ENCODE data around the gene PBRM1.

Gene PBRM1

DNA sequence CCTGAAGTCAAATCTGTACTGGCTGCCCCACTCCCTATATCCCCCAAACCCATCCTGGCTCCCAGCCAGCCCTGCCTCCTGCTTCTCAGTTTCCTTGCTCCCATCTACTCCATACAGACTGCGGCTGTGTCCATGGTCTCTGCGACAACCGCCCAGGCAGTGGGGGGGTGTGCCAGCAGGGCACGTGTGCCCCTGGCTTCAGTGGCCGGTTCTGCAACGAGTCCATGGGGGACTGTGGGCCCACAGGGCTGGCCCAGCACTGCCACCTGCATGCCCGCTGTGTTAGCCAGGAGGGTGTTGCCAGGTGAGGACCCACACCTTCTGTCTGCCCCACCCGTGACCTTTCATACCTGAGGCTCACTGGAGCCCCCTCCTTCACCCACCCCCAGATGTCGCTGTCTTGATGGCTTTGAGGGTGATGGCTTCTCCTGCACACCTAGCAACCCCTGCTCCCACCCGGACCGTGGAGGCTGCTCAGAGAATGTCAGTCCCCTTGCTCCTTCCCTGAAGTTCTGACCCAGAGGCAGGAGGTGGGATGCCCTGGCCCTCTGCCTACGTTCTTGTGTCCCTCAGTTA lies 175.9 kb downstream of the PBRM1 start:
- no peak for DNase-seq (ENCODE audit: low read depth)

DNA sequence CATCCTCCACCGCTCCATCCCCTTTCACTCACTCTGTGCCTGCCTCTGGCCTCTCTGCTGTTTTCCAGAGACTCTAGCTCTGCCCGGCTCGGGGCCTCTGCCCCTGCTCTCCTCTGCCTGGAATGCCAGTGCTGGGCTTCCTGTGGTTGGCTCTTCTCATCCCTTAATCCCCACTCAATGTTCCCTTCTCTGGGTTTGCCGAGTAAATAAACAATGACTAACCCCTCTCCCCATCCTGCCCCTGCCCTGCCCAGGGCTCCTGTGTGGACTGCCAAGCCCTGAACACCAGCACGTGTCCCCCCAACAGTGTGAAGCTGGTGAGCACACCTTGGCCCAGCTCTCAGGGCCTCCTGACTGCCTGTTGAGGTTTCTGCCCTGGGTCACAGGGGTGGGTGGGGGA lies 178.4 kb downstream of the PBRM1 start:
- no peak for DNase-seq (ENCODE audit: low read depth)

DNA sequence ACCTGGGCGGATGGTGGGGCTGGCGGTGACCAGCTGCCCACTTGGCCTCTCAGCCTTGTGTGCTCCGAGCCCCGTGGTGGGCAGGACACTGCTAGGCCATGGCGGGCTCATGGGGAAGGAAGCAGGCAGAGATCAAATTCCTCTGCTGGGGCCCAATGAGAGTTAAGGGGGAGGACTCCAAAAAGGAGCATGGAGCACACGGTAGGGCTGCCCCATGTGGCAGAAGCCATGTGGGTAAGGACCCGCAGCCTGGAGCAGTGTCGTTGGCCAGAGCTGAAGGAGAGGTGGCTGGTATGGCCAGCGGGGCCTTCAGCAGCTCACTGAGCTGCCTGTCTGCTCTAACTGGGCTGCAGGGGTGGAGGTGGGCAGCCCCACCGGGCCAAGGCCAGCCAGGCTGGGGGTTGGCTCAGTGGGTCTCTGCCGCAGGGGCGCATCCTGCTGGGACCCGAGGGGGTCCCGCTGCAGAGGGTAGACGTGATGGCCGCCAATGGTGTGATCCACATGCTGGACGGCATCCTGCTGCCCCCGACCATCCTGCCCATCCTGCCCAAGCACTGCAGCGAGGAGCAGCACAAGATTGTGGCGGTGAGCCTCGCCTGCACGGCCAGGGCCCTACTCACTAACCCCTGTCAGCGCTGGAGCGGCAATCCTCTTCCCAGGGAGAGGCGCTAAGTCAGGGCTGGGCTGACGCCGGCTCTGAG lies 179.3 kb downstream of the PBRM1 start:
- no peak for DNase-seq (ENCODE audit: low read depth)

DNA sequence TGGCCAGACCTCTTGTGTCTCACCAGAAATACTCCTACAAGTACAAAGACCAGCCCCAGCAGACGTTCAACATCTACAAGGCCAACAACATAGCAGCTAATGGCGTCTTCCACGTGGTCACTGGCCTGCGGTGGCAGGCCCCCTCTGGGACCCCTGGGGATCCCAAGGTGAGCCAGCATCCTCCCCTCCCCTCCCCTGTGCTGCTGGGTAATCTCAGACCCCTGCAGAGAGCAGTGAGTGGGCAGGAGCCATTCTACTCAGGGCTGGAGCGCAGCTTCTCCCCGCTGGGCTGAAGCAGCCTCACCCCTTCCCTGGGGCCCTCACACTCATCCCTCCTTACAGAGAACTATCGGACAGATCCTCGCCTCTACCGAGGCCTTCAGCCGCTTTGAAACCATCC lies 180.7 kb downstream of the PBRM1 start:
- DNase-seq (ENCODE audit: low read depth): no peak

DNA sequence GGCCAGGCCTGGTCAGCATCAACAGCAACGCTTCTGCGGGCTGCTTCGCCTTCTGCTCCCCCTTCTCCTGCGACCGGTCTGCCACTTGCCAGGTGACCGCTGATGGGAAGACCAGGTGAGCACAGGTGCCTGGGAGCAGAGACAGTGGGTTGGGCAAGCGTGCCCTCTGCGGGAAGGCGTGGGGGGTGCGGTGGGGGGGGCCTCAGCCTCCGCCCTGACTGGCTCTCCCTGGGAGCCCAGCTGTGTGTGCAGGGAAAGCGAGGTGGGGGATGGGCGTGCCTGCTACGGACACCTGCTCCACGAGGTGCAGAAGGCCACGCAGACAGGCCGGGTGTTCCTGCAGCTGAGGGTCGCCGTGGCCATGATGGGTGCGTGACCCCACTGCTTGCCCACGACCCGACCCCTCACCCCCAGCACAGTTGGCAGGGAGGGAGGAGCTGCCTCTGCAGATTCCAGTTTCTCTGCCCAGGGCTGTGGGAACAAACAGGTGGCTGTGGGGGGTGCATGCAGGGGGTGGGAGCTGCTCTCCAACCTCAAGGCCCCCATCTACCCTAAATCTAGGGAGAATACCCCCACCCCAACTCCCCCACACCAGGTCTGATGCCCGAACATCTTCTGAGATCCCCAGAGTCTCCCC lies 181.8 kb downstream of the PBRM1 start:
- no peak for DNase-seq (ENCODE audit: low read depth)

DNA sequence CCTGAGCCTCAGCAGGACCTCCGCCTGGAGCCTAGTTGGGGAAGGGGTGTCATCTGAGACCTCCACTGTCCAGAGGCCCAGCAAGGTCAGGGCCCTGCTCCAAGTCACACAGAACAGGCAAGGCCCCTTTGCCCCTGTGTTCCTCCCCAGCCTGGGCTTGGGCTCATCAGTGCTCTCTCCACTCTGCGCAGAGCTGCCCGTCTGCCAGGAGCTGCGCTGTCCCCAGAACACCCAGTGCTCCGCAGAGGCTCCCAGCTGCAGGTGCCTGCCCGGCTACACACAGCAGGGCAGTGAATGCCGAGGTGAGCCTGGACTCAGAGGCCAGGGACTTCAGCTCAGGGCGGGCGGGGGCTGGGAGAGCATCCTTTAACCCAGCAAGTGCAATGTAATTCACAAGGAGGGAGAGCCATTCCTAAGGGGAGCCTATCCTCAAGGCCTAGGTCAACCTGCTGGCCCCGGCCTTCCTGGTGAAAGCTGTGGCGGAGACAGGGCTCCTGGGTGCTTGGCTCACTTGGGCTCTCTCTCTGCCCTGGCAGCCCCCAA lies 182.8 kb downstream of the PBRM1 start:
- DNase-seq (ENCODE audit: low read depth): no peak

DNA sequence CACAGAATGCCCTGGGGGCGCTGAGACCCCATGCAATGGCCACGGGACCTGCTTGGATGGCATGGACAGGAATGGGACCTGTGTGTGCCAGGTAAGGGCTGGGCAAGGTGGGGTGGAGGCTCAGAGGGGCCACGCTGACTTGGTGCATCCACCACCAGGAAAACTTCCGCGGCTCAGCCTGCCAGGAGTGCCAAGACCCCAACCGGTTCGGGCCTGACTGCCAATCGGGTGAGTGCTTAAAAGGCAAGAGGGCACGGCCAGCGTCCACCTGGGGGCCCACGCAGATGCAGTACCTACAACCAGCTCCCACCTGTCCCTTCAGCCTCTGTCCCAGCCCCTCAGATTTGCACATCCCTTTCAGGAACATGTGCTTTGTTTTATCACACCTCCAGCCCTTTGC lies 183.7 kb downstream of the PBRM1 start:
- no peak for DNase-seq (ENCODE audit: low read depth)

DNA sequence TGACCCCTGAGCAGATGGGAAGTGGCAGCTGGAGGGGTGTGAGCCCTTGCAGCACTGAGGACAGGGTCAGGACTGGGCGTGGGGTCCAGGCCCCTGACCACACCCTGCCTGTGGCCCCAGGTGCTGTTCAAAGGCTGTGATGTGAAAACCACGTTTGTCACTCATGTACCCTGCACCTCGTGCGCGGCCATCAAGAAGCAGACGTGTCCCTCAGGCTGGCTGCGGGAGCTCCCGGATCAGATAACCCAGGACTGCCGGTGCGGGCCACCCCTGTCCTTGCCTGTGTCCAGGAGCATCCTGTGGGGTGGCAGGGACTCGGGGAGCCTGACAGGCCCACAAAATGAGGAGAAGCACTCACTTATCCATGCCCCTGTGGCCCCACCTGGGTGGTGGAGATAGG lies 184.7 kb downstream of the PBRM1 start:
- no peak for DNase-seq (ENCODE audit: low read depth)

DNA sequence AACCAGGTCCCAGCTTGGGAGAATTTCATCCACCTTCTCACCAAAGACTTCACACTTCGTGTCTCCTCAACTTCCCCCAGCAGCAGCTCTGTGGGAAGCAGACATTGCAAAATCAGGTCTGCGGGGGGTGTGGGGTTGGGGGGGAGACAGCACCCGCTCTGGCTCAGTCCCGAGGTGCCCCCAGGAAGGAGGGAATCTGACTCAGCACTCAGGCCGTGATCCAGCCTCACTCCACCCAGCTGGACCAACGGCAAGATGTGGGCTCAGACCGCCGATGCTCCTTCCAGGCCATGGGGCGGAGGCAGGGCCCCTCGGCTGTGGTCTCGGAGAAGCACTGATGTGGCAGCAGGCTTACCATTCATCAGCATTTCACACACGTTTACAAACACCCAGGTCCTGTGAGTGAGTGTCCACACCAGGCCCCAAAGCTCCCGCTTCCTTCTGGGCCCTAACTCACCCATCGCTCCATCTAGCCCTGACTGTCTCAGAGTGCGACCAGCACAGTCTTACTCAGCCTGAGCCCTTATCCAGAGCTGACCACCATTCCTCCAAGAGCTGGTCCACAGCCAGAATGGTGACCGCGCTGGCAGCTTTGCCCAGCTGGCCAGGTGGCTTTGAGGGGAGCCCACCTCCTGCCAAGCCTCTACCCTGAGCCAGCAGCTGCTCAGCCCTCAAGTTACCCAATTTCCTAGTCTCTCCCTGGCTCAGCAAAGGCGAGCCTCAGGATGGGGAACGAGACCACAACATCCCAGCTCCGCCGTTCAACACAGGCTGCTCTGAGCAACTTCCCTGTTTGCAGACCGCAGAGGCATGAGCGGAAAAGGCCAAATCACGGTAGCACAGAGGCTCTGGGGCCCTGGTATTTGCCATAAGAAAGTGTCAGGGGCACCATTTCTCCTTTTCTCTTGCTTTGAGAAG lies 187.3 kb downstream of the PBRM1 start:
- no peak for DNase-seq (ENCODE audit: low read depth)

DNA sequence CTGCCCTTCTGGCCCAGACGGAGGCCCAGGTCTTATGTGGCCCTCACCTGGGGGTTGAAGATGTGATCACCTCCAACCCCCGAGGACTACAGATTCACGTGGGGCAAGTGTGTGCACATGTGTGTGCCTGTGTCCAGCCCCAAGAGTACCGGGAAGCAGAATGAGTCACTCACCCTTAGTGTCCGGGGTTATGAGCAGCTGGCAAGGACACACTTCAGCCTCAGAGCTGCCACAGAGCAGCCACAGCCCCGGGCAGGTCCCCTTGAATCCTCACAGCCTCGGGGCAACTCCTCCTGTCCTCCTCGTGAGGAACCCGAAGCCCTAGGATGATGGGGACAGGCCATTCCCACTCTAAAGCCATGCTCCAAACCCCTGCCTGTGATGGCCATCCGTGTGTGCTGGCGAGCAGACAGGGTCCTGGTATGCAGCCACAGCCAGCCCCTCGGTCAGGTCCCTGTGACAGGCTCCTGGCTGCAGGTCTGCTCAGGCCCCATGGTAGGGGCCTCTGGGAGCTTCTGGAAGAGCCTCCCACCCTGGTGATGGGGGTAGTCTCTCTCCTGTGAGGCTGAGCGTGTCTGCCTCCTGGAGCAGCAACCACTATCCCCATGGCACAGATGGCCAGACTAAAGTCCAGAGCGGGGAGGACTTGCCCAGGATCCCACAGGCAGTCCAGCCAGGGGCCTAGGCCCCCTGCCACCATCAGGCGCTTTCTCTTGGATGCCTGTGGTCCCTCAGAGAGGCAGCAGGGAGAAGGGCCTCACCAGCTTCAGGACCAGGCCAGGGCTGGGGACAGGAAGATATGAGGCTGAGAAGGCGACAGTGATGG lies 189.7 kb downstream of the PBRM1 start:
- DNase-seq (ENCODE audit: low read depth): no peak
